ENCODE results near the gene HDAC5.

Gene HDAC5

DNA sequence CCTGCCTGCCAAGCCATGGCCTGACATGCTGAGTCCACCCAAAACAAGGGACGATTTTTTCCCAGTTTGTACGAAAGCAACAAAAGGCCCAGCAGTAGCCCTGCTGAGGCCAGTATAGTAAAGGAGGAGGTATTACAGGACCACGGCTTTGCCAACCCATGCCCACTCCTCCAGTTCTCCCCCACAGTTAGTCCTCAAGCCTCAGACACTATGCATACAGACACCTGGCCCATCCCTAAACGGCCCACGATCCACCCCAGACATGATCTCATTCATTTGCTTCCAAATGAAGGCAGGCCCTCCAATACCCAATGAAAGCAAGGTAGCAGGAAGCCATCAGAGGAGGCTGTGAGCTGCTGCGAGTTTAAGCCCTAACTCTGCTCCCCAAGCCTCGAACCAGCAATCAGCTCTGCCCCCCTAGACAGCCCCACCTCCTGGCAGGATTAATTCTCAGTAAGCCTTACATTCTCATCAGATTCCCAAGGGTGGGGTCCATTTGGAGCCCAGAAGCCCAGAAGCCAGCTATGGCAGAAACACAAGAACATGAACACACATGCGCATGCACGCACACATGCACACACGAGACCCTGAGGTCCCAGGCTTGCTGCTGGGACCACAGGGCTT is 4.9 kb downstream of the HDAC5 start:
- TF ChIP-seq, protein P1, sequence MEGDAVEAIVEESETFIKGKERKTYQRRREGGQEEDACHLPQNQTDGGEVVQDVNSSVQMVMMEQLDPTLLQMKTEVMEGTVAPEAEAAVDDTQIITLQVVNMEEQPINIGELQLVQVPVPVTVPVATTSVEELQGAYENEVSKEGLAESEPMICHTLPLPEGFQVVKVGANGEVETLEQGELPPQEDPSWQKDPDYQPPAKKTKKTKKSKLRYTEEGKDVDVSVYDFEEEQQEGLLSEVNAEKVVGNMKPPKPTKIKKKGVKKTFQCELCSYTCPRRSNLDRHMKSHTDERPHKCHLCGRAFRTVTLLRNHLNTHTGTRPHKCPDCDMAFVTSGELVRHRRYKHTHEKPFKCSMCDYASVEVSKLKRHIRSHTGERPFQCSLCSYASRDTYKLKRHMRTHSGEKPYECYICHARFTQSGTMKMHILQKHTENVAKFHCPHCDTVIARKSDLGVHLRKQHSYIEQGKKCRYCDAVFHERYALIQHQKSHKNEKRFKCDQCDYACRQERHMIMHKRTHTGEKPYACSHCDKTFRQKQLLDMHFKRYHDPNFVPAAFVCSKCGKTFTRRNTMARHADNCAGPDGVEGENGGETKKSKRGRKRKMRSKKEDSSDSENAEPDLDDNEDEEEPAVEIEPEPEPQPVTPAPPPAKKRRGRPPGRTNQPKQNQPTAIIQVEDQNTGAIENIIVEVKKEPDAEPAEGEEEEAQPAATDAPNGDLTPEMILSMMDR (IDR thresholded peaks at IDR 0.05; ENCODE audit: poor library complexity, severe bottlenecking): no peak
- Histone ChIP-seq H3K27me3 (ENCODE audit: insufficient read depth, poor library complexity, severe bottlenecking) (no peaks in the 10 kb centered on the region), H3K9me3 (ENCODE audit: severe bottlenecking) (no peaks in the 10 kb centered on the region), H3K36me3 (ENCODE audit: low read depth) (no peaks in the 10 kb centered on the region), H3K27ac (ENCODE audit: poor library complexity, severe bottlenecking) (no peak overlapping the region), H3K4me1 (ENCODE audit: insufficient read depth, poor library complexity, severe bottlenecking) (no peaks in the 10 kb centered on the region), H3K4me3 (ENCODE audit: severe bottlenecking) (no peak overlapping the region)
- ATAC-seq (ENCODE audit: low read depth) (no peak), DNase-seq (ENCODE audit: low spot score) (no peak)

DNA sequence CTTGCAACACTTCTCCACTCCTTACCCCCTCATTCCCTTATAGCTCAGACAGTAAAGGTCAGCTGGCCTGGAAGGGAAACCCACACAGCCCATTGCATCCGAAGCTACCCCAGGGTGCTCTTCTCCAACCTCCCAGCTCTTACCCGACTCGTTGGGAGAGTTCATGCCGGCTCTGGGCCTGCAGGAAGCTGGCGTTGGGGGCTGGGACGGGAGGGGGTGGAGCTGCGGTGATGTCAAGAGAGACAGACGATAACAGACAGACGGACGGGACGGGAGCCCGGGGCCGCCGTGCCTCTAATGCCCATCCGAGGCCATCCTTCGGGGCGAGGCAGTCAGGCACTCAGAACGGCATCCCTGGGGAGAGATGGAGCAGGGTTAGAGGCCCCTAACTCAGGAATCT is 6.1 kb downstream of the HDAC5 start:
- Histone ChIP-seq H3K9me3 (ENCODE audit: severe bottlenecking) (no peaks in the 10 kb centered on the region), H3K4me3 (ENCODE audit: severe bottlenecking) (no peak overlapping the region)

DNA sequence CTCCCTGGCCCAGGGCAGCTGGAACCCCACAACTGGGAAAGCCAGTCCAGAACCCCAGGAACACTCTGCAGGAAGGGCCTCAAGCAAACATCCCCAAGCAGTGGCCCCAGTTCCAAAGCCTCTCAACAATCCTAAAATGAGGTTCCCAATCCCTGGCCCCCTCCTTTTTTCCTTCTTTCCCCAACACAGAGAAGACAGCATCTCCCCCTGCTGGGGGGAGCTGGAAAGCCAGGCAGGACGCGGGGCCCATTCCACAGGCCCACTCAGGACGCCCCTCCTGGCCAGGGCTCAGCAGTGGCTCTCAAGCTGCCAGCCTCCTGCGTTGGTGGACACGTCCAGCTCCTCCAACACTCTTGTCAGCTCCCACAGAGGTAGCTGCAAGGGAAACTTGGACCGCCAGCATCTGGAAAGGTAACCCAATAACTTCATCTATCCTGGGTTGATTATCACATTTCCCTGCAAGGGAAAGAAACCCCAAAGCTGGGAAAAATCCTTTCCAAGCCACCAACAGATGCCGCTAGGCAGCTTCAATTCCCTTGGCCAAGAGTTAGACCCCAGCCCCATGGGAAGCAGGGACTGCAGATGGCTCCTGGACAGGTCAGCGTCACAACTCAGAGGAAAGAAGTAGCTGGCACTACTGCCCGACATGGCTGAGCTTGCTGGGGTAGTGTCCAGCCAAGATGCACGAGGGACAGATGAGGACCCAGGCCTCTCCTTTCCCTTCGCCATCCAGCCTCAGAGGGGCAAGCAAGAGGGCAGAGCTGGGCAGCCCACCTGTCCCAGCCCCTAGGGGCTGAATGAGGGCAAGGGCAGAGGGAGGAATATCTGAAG is 7.6 kb downstream of the HDAC5 start:
- ATAC-seq (ENCODE audit: low read depth) (no peak), DNase-seq (ENCODE audit: low spot score) (no peak)

More for the DNA sequence above, 6.1 kb downstream of the HDAC5 start:
- TF ChIP-seq, protein P1 (IDR thresholded peaks at IDR 0.05; ENCODE audit: poor library complexity, severe bottlenecking): no peak
- no peak overlapping the region for H3K27ac ChIP-seq (ENCODE audit: poor library complexity, severe bottlenecking)
- H3K27me3 ChIP-seq (ENCODE audit: insufficient read depth, poor library complexity, severe bottlenecking): no peaks in the 10 kb centered on the region
- no peaks in the 10 kb centered on the region for H3K4me1 ChIP-seq (ENCODE audit: insufficient read depth, poor library complexity, severe bottlenecking)
- H3K36me3 ChIP-seq (ENCODE audit: low read depth): no peaks in the 10 kb centered on the region
- ATAC-seq (ENCODE audit: low read depth) (no peak), DNase-seq (ENCODE audit: low spot score) (no peak)

DNA sequence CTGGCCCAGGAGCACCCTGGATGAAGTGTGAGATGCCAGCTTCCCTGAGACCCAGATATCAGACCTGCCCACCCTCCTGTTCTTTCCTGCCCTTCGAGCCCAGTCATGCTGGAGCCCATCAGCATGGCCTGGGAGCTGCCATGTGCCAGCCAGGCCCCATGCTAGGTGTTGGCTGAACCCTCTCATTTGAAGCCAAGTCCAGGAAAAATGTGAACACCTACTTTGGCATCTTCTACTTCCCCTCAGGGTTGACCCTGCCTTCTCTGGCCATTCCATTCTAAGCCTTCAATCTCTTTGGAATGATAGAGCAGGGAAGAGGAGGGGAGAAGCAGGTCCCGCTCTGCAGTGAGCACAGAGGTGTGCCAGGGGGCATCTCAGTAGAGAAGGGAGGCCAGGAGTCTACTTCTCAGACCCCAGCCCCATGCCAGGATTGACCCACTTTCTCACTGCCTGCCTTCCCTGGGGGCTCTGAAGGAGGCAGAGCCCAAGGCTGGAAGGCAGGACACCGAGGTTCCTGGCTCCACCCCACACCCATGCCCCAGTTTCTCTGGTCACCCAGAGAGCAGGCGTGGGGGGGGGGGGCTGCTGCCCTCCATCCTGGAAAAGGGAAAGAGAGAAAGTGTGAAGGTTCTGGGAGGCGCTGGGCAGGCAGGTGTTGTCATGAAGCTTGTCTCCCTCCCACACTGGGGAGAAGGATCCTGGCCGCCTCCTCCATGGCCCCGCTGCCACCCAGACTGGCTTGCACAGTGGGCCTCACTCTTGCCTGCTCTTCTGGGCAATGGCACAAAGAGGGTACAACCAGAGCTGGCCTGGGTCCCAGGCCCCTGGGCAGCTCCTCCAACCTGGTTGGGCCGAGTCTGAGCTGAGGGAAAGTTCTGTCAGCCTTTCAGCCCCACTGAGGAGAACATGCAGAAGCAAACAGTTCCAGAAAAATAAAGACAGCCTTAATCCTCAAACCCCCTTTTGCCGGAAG is 9.3 kb downstream of the HDAC5 start:
- Histone ChIP-seq H3K27me3 (ENCODE audit: insufficient read depth, poor library complexity, severe bottlenecking) (no peaks in the 10 kb centered on the region), H3K36me3 (ENCODE audit: low read depth) (no peaks in the 10 kb centered on the region), H3K27ac (ENCODE audit: poor library complexity, severe bottlenecking) (no peak overlapping the region), H3K4me3 (ENCODE audit: severe bottlenecking) (no peak overlapping the region), H3K4me1 (ENCODE audit: insufficient read depth, poor library complexity, severe bottlenecking) (peaks cover 6% of the 10 kb centered on the region), H3K9me3 (ENCODE audit: severe bottlenecking) (no peaks in the 10 kb centered on the region)
- TF ChIP-seq, protein P1 (IDR thresholded peaks at IDR 0.05; ENCODE audit: poor library complexity, severe bottlenecking): no peak
- DNase-seq (ENCODE audit: low spot score) (no peak), ATAC-seq (ENCODE audit: low read depth) (no peak)

More for the DNA sequence above, 7.6 kb downstream of the HDAC5 start:
- H3K4me1 ChIP-seq (ENCODE audit: insufficient read depth, poor library complexity, severe bottlenecking): peaks cover 2% of the 10 kb centered on the region
- H3K27ac ChIP-seq (ENCODE audit: poor library complexity, severe bottlenecking): no peak overlapping the region
- no peak overlapping the region for H3K4me3 ChIP-seq (ENCODE audit: severe bottlenecking)
- TF ChIP-seq, protein P1 (IDR thresholded peaks at IDR 0.05; ENCODE audit: poor library complexity, severe bottlenecking): peak; percentile 74
- no peaks in the 10 kb centered on the region for H3K36me3 ChIP-seq (ENCODE audit: low read depth)
- H3K27me3 ChIP-seq (ENCODE audit: insufficient read depth, poor library complexity, severe bottlenecking): no peaks in the 10 kb centered on the region
- H3K9me3 ChIP-seq (ENCODE audit: severe bottlenecking): no peaks in the 10 kb centered on the region

Measured in RWPE2 (cell line).